HG02588 (cell line): ENCODE data around the gene KCNJ15.
"Not testable (repeated sequence)": the region's sequence is repeated elsewhere in the genome, so short reads cannot be mapped to it uniquely, and the experiment has no call there.

Source experiments
- ATAC-seq: cut with Tn5 transposase; IDR thresholded peaks from one replicate; pipeline ENCODE4 v1.9.1; 2021; ENCODE audit warnings: mild to moderate bottlenecking, moderate library complexity; ENCODE audit not compliant: unreplicated experiment

The KCNJ15 gene

GRCh38 chr21:38256599-38257302 lies at the start of gene KCNJ15:
Gene KCNJ15, plus strand, starts transcription at chr21:38256991. Its CDS starts 42,271 bp downstream, at chr21:38299262.
- ATAC-seq = no peak

GRCh38 chr21:38208118-38208517 lies 48.7 kb upstream of the KCNJ15 start:
- ATAC-seq = no peak

GRCh38 chr21:38211321-38211720 lies 45.5 kb upstream of the KCNJ15 start:
- ATAC-seq = no peak

- no peak for ATAC-seq
These were observed 44.1 kb upstream of the KCNJ15 start for GRCh38 chr21:38212706-38213105.

GRCh38 chr21:38219049-38219628 lies 37.7 kb upstream of the KCNJ15 start:
- ATAC-seq = no peak

- ATAC-seq = no peak
These were observed 36.5 kb upstream of the KCNJ15 start for GRCh38 chr21:38220270-38220737.

GRCh38 chr21:38221594-38221993 lies 35.2 kb upstream of the KCNJ15 start:
- ATAC-seq = no peak

- no peak for ATAC-seq
These were observed 32.8 kb upstream of the KCNJ15 start for GRCh38 chr21:38223893-38224540.

GRCh38 chr21:38227401-38227800 lies 29.4 kb upstream of the KCNJ15 start:
- ATAC-seq = no peak

- no peak for ATAC-seq
These were observed 28.7 kb upstream of the KCNJ15 start for GRCh38 chr21:38228115-38228514.

- ATAC-seq = no peak
These were observed 28.3 kb upstream of the KCNJ15 start for GRCh38 chr21:38228537-38228936.

GRCh38 chr21:38229260-38229877 lies 27.4 kb upstream of the KCNJ15 start:
- ATAC-seq = no peak

GRCh38 chr21:38234395-38235142 lies 22.2 kb upstream of the KCNJ15 start:
- no peak for ATAC-seq

- not testable (repeated sequence) for ATAC-seq
These were observed 21.5 kb upstream of the KCNJ15 start for GRCh38 chr21:38235251-38235650.

GRCh38 chr21:38236232-38236631 lies 20.6 kb upstream of the KCNJ15 start:
- ATAC-seq = no peak

- ATAC-seq = no peak
These were observed 17.1 kb upstream of the KCNJ15 start for GRCh38 chr21:38239672-38240071.

- ATAC-seq = no peak
These were observed 16.7 kb upstream of the KCNJ15 start for GRCh38 chr21:38240129-38240528.

- ATAC-seq = no peak
These were observed 15.6 kb upstream of the KCNJ15 start for GRCh38 chr21:38241029-38241740.

- no peak for ATAC-seq
These were observed 14.7 kb upstream of the KCNJ15 start for GRCh38 chr21:38242061-38242460.

- ATAC-seq = no peak
These were observed 12.9 kb upstream of the KCNJ15 start for GRCh38 chr21:38243732-38244406.
